Kidney (tissue), 14 donors: ENCODE results near the gene REC8. TPM values are rescaled to one million over a fixed set of nuclear protein-coding genes. Genes with fewer than 3 reads are reported as not detected.

ENCODE experiments used
- DNase-seq, 5 donors: peaks; one replicate each; pipeline ENCODE4 v3.0.0-alpha.2; 2013 to 2020
- FAIRE-seq: peaks from 2 replicates; lab custom pipeline; 2012; peaks lifted over from hg19 to GRCh38; lab: Jason Lieb, UNC
- H3K27ac ChIP-seq, 2 donors: one replicate each; pipeline ENCODE4 v1.7.0; 2013; ENCODE audit warnings: low read depth in 2 of 2, low read length in 2 of 2, inconsistent platforms in 1 of 2
- H3K27me3 ChIP-seq: one replicate; pipeline ENCODE4 v1.7.1; 2013; ENCODE audit warnings: low read length, inconsistent platforms; ENCODE audit not compliant: control insufficient read depth, insufficient read depth
- H3K36me3 ChIP-seq, 3 donors: one replicate each; pipeline versions ENCODE4 v1.7.0 to v1.7.1; 2013; ENCODE audit warnings: low read length in 3 of 3, control low read depth in 1 of 3, inconsistent platforms in 1 of 3; ENCODE audit not compliant: insufficient read depth in 3 of 3, control insufficient read depth in 2 of 3
- H3K4me1 ChIP-seq, 3 donors: one replicate each; pipeline versions ENCODE4 v1.7.0 to v1.7.1; 2013; ENCODE audit warnings: low read length in 3 of 3, inconsistent platforms in 1 of 3, low read depth in 1 of 3; ENCODE audit not compliant: control insufficient read depth in 2 of 3, insufficient read depth in 2 of 3
- H3K4me3 ChIP-seq, 3 donors: one replicate each; pipeline versions ENCODE4 v1.7.0 to v1.8.1; 2013; ENCODE audit warnings: low read length in 3 of 3, control low read depth in 1 of 3, inconsistent platforms in 1 of 3
- H3K9ac ChIP-seq, 3 donors: one replicate each; pipeline versions ENCODE4 v1.7.0 to v1.7.1; 2013; ENCODE audit warnings: low read length in 3 of 3, control low read depth in 1 of 3, inconsistent platforms in 1 of 3
- H3K9me3 ChIP-seq, 3 donors: one replicate each; pipeline versions ENCODE4 v1.7.0 to v1.7.1; 2013; ENCODE audit warnings: low read length in 3 of 3, control low read depth in 1 of 3, inconsistent platforms in 1 of 3; ENCODE audit not compliant: control insufficient read depth in 2 of 3, insufficient read depth in 1 of 3
- CTCF ChIP-seq: IDR thresholded peaks from 3 replicates; pipeline ENCODE4 v1.5.1; 2012; ENCODE audit warnings: mild to moderate bottlenecking, moderate library complexity, borderline replicate concordance; ENCODE audit not compliant: insufficient read depth; ENCODE audit errors: extremely low read depth
- intact Hi-C: fragments of 100-400 bp; cut with DNase I; formaldehyde crosslinking; loops from one replicate; pipeline ENCODE4 v1.11.1; 2022
- polyA plus RNA-seq: library from polyadenylated mRNA; stranded (reverse); fragments of 350-450 nt; fragmentation: Illumina TruSeq; extraction: RNeasy Lipid Tissue Mini Kit (QIAGEN cat#74804); gene quantifications from one replicate; pipeline ENCODE4 v1.2.3, GENCODE V29; 2014; ENCODE audit warnings: low read depth, low replicate concordance; ENCODE audit not compliant: insufficient read depth
- total RNA-seq: library from RNA; stranded (reverse); fragmentation: NEBNext Ultra II Directional; extraction: Animal tissue kit (Norgen Biotek cat#: 25700); gene quantifications from one replicate; pipeline ENCODE4 v1.2.1, GENCODE V29; 2021
- donor health status: control.
- donor health status: control.
- donor health status: control.
- donor health status: control.
- donor health status: control.
- donor health status: DM: yes; HTN: yes; CAD: no.
- donor health status: Normal renal cell carcinoma (clear cell type).

REC8 gene
- total and polyA plus RNA-seq, 2 donors from 2014 or later, result 39.9 to 51.4 TPM

- Histone ChIP-seq H3K36me3 (peaks cover 9 to 57% (median 44%) of the 10 kb centered on the region in 3 donors), H3K9ac (no peak overlapping the region), H3K9me3 (no peaks in the 10 kb centered on the region), H3K27me3 (no peaks in the 10 kb centered on the region), H3K27ac (peak overlapping the region in 1 of 2 donors; percentile 99), H3K4me1 (peaks cover 0 to 20% (median 11%) of the 10 kb centered on the region in 3 donors), H3K4me3 (no peak overlapping the region)
- no peak for TF ChIP-seq CTCF
- DNase-seq, result no peak
- intact Hi-C loops, result no loop called here
- FAIRE-seq, result no peak
Observed at GRCh38 chr14:24159777-24160498, 11.9 kb upstream of the REC8 start.

GRCh38 chr14:24160499-24160849, 11.4 kb upstream of the REC8 start:
- Histone ChIP-seq H3K36me3 (peaks cover 11 to 57% (median 44%) of the 10 kb centered on the region in 3 donors), H3K9me3 (no peaks in the 10 kb centered on the region), H3K4me3 (no peak overlapping the region), H3K27me3 (no peaks in the 10 kb centered on the region), H3K9ac (peak overlapping the region in 1 of 3 donors; percentile 20), H3K4me1 (peaks cover 0 to 20% (median 11%) of the 10 kb centered on the region in 3 donors), H3K27ac (peak overlapping the region; percentile 71 to 99)
- intact Hi-C loops, result no loop called here
- FAIRE-seq, result no peak
- TF ChIP-seq CTCF, result no peak
- no peak for DNase-seq

GRCh38 chr14:24160850-24161804, 10.8 kb upstream of the REC8 start, which contains the start of gene IRF9:
Gene IRF9, plus strand, starts transcription at chr14:24161265. Its CDS starts 880 bp downstream, at chr14:24162145.
- Histone ChIP-seq H3K27ac (peak within 1 kb of the TSS; percentile 98 to 99), H3K27me3 (no peaks in the 10 kb centered on the region), H3K36me3 (peaks cover 8 to 59% (median 42%) of the 10 kb centered on the region in 3 donors), H3K9me3 (no peaks in the 10 kb centered on the region), H3K9ac (peak within 1 kb of the TSS; percentile 67 to 98 (median 96)), H3K4me1 (peaks cover 0 to 20% (median 11%) of the 10 kb centered on the region in 3 donors), H3K4me3 (peak within 1 kb of the TSS; percentile 87 to 98 (median 98))
- intact Hi-C loops, result no loop called here
- peak; percentile 98 for DNase-seq
- FAIRE-seq, result no peak
- TF ChIP-seq CTCF, result peak; percentile 92
